HG02870 (cell line): ENCODE data around the gene HGFAC.
A peak's percentile ranks its signal among the peaks of the same experiment; 100 is the strongest.

Source experiments
- ATAC-seq: cut with Tn5 transposase; IDR thresholded peaks from one replicate; pipeline ENCODE4 v1.9.1; 2021; ENCODE audit warnings: mild to moderate bottlenecking, moderate library complexity; ENCODE audit not compliant: unreplicated experiment

HGFAC gene

GRCh38 chr4:3472411-3473141, 30.8 kb downstream of the HGFAC start:
- ATAC-seq = no peak

DNA sequence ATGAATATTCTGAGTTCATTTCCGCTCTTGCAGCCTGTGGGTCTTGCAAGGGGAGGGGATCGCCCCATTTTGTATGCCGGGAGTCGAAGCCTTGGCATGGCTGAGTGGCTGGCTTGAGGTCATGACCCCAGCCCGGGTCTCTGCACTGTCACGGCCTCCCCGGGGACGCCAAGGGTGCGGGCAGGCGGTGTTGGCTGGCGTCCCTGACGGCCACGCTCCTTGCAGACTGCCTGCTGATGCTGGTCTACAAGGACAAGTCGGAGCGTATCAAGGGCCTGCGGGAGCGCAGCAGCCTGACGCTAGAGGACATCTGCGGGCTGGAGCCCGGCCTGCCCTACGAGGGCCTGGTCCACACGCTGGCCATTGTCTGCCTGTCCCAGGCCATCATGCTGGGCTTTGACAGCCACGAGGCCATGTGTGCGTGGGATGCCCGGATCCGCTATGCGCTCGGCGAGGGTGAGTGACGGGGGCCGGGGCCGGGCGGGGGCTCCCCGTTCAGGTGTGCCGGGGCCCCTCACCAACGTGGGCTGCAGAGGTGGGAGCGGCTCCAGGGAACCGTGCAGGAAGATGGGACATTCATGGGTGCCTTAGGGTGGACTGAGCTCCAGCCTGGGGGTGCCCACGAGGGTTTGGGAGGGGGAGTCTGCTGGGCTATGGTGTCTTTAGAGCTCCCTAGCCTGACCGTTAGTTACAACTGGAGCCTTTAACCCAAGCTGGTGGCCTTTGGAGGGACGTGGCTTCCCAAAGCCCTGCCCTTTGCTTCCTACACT, 31.6 kb downstream of the HGFAC start:
- no peak for ATAC-seq

DNA sequence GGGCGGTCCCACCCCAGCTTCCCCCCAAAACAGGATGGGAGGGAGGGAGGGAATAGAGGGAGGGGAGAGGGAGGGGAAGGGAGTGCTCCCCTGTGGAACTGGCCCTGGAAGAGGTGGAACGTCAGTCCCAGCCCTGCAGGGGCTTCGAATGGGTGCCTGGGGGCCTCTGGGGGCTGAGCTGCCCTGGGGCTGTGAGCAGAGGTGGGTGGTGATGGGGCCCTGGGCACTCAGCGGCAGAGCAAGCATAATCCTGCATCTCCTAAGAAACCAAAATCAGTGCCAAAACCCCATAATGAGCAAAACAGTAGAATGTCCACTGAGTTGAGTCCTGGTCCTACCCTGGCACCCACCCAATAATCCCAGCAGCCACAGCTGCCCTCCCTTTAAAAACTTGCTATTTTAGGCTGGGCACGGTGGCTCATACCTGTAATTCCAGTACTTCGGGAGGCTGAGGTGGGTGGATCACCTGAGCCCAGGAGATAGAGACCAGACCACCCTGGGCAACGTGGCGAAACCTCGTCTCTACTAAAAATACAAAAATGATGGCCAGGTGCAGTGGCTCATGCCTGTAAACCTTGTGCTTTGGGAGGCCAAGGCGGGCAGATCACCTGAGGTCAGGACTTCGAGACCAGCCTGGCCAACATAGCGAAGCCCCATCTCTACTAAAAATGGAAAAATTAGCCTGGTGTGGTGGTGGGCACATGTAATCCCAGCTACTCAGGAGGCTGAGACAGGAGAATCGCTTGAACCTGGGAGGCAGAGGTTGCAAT, 32.4 kb downstream of the HGFAC start:
- ATAC-seq = no peak

GRCh38 chr4:3475041-3475712, 33.4 kb downstream of the HGFAC start:
- ATAC-seq = no peak

DNA sequence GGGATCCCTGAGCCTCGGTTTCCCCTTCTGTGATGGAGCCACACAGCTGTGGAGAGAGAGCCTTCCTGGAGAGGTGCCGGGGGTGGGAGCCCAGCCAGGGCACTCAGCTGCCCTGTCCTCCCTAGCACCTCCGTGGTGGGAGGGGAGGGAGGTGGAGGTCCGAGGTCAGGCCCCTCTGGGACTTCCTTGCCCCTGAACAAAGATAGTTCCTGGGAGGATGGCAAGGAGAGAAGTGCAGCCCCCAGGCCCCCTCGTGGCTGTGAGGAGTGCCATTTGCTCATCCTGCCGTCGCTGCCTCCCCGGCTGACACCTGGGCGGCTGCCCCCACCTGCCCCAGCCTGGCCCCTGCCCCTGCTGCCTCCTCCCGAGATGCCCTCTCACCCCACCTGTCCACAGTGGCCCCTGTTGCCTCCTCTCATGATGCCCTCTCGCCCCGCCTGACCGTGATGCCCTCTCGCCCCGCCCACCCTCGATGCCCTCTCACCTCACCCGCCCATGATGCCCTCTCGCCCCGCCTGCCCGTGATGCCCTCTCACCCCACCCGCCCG, 34.0 kb downstream of the HGFAC start:
- ATAC-seq = no peak

- ATAC-seq = no peak
These were observed 34.6 kb downstream of the HGFAC start for GRCh38 chr4:3476341-3476747.

- ATAC-seq = no peak
These were observed 35.4 kb downstream of the HGFAC start for GRCh38 chr4:3476936-3477749.

GRCh38 chr4:3477750-3478430, 36.1 kb downstream of the HGFAC start:
- ATAC-seq = no peak

DNA sequence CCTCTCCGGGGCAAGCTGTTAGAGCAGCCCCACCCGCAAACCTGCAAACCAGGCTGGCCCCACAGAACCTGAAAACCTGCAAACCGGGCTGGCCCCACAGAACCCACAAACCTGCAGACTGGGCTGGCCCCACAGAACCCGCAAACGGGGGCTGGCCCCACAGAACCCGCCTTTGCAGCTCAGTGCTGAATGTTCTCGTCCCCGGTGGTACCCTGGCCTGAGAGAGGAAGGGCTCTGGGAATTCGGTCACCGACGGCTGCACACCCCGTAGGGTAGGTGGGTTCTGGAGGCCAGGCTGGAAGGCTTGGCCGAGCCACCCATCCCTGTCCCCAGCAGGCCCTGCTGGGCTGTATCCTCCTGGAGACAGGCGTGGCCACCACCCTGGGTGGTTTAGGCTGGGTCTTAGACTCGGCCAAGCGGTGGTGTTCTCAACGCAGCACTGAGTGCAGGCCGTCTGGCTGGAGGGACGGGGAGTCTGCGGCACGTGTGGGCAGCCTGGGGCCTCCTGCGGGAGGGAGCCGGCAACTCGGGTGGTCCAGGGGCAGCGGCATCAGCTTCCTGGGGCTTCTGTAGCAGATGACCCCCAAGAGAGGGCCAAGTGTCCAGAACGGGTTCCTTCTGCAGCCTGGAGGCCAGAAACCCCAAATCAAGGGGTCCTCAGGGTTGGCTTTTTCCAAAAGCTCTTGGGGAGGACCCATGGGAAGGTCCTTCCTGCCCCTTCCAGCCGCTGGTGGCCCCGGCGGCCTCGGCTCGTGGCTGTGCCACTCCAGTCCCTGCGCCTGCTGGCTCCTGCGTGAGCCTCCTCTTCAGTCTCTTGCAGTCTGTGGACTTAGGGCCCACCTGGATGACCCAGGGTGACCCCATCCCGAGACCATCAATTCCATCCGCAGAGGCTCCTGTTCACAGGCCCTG, 36.9 kb downstream of the HGFAC start:
- no peak for ATAC-seq

GRCh38 chr4:3479358-3480101, 37.8 kb downstream of the HGFAC start:
- no peak for ATAC-seq

GRCh38 chr4:3480528-3481112, 38.9 kb downstream of the HGFAC start:
- ATAC-seq = peak; percentile 70

- ATAC-seq = no peak
These were observed 39.4 kb downstream of the HGFAC start for GRCh38 chr4:3481113-3481531.

DNA sequence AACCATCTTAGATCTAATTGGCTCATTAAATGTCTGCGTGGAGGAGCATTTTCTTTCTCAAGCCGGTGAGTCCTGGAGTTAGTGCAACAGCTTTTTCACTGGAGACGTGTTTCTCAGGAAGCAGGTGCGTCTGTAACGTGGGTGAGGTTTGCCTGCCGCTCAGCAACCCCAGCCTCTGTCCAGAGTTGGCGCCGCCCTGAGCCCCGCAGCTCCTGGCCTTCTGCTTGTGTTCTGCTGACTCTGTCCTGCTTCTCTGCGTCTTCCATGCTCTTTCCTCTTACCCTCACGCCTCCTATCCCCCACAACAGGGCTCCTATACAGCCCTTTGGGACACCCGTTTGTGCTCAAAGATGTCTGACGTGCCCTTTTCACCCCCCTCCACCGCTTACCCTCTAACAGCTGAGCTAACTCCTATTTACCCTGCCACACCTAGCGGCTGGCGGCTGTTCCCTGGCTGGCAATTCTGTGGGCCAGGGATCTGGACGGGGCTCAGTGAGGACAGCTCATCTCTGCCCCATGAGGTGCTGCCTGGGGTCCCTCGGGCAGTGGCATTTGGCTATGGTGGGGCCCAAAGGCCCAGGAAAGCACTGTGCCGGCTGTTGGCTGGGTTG, 40.1 kb downstream of the HGFAC start:
- no peak for ATAC-seq

DNA sequence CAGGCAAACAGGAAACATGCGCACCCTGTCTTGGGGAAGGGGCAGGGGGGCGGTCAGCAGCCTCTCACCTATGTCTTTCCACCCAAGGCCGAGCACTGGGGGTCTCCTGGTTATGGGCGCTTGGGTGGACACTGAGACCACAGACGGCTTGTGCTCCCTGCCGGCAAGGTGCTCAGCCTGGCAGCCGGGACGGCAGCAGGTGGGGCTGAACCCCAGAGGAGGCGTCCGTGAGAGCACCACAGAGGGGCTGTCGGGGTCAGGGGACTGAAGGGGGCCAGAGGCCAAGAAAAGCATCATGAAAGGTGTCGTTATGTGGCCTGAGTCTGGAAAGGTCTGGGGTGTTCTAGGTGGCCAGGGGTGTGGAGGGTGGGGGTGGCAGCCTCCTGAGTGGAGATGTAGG, 40.9 kb downstream of the HGFAC start:
- no peak for ATAC-seq

DNA sequence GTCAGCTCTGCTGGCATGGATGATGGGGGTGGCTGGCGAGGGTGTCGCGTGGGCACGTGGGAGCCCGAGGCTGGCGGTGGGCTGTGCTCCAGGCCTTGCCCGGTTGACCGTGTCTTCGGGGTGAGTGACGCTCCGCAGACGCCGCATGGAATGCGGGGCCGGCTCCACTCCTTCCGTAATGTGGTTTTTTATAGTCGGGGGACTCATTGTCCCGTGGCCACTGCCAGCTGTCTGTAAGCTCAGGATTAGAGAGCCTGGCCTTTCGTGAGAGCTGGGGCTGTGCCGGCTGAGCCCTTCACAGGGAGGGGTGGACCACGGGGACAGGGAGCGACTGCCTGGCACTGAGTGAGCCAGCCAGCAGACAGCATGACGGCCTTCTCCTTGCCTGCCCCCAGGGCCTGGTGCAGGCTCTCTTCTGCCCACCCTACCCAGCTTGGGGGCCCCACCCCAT, 41.7 kb downstream of the HGFAC start:
- no peak for ATAC-seq

DNA sequence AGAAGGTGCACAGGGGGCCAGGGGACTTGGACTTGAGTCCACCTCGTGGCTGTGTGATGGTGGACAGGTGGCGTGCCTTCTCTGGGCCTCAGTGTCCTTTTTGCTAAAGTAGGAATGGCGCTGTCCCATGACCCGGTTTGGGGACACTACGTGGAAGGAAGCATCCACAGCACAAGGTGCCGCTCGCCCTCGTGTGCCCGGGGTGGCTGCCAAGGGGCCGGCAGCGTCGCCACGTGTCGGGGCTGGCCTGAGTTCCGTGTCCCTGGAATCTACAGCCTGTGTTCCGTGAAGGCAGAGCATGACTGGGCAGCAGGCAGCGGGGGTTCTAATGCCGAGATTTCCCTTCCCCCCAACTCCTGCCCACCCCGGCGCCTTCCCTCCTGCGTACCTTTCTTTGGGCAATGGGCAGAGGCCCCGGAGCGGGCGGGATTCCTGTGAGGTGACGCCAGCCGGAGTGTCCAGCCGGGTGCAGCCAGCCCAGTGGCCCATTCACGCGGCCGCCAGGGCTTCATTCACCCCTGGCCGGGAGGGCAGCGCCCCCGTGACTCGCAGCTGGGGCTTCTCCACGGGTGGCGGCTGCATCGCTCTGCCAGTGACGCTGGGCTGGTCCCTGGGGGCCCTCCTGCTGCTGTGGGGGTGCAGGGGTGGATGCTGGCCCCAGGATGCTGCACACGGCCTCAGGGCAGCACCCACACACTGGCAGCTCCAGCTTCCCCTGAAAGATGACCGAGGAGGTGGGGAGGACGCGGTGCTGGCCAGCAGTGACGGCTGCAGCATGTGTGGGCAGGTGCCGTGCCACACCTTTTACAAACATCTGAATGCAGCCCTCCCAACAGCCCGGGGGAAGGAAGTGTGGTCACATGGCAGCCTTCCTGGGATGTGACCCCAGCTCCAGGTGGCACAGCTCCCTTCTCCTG, 42.5 kb downstream of the HGFAC start:
- ATAC-seq = no peak
